PC-3 (cell line): ENCODE results near the gene FLYWCH1. TPM values are rescaled to one million over a fixed set of nuclear protein-coding genes. Genes with fewer than 3 reads are reported as not detected.

Source experiments
- ATAC-seq: fragments of 200-7000 bp; cut with Tn5 transposase; 2 replicates; pipeline ENCODE4 v1.9.1; 2020; ENCODE audit warnings: mild to moderate bottlenecking, moderate library complexity
- BruUV-seq: library from RNA; stranded (reverse); fragments of 400-500 nt; replicated peaks from 2 replicates; lab custom pipeline; 2021; lab: Mats Ljungman, UMichigan
- CTCF ChIA-PET: fragments of 300-600 bp; sonication (Branson Sonifier 250); formaldehyde crosslinking; loops from one replicate; lab custom pipeline; 2022; ENCODE audit warnings: antibody characterized with exemption; lab: Charles Lee
- POLR2A ChIA-PET: fragments of 300-600 bp; sonication (Branson Sonifier 250); formaldehyde crosslinking; loops from one replicate; lab custom pipeline; 2022; ENCODE audit warnings: antibody characterized with exemption; ENCODE audit not compliant: unreplicated experiment; lab: Charles Lee
- DNase-seq: peaks from one replicate; pipeline ENCODE4 v3.0.0-alpha.2; 2015
- H2AFZ ChIP-seq: fragments of 300-600 bp; sonication (generic); 2 replicates; pipeline ENCODE4 v1.6.0; 2016; ENCODE audit warnings: antibody characterized with exemption, low read length
- H3F3A ChIP-seq: fragments of 300-600 bp; sonication (generic); one replicate; pipeline ENCODE4 v1.6.0; 2017; ENCODE audit warnings: antibody characterized with exemption, low read length, control low read depth, mild to moderate bottlenecking; ENCODE audit not compliant: unreplicated experiment
- H3K27ac ChIP-seq: fragments of 300-600 bp; sonication (generic); 2 replicates; pipeline ENCODE4 v1.5.1; 2016; ENCODE audit warnings: mild to moderate bottlenecking, low read length
- H3K27me3 ChIP-seq: fragments of 300-600 bp; sonication (generic); 2 replicates; pipeline ENCODE4 v1.6.1; 2016; ENCODE audit warnings: low read length, mixed read lengths
- H3K36me3 ChIP-seq: fragments of 300-600 bp; sonication (generic); 2 replicates; pipeline ENCODE4 v1.6.1; 2016; ENCODE audit warnings: low read depth, mixed run types, low read length, mixed read lengths
- H3K4me1 ChIP-seq: fragments of 300-600 bp; sonication (generic); 2 replicates; pipeline ENCODE4 v1.5.1; 2016; ENCODE audit warnings: low read length; ENCODE audit not compliant: insufficient read depth
- H3K4me2 ChIP-seq: fragments of 300-600 bp; sonication (generic); 2 replicates; pipeline ENCODE4 v1.6.0; 2016; ENCODE audit warnings: low read length
- H3K4me3 ChIP-seq: fragments of 300-600 bp; sonication (generic); 2 replicates; pipeline ENCODE4 v1.5.1; 2016; ENCODE audit warnings: mild to moderate bottlenecking, low read length, mixed read lengths
- H3K79me2 ChIP-seq: fragments of 300-600 bp; sonication (generic); 2 replicates; pipeline ENCODE4 v1.6.1; 2017; ENCODE audit warnings: low read length, mixed read lengths
- H3K9ac ChIP-seq: fragments of 300-600 bp; sonication (generic); 2 replicates; pipeline ENCODE4 v1.6.0; 2016; ENCODE audit warnings: mild to moderate bottlenecking, low read length
- H3K9me2 ChIP-seq: fragments of 300-600 bp; sonication (generic); replicated peaks from 2 replicates; pipeline ENCODE4 v1.6.1; 2016; ENCODE audit warnings: mixed run types, low read length, mixed read lengths
- H3K9me3 ChIP-seq: fragments of 300-600 bp; sonication (generic); 2 replicates; pipeline ENCODE4 v1.6.1; 2016; ENCODE audit warnings: low read length, mixed read lengths
- H4K20me1 ChIP-seq: fragments of 300-600 bp; sonication (generic); 2 replicates; pipeline ENCODE4 v1.6.1; 2016; ENCODE audit warnings: low read length, mixed read lengths
- EZH2 ChIP-seq: fragments of 300-600 bp; sonication (generic); IDR thresholded peaks from one replicate; pipeline ENCODE4 v1.6.1; 2017; ENCODE audit warnings: antibody characterized with exemption, mild to moderate bottlenecking, low read length; ENCODE audit not compliant: unreplicated experiment
- EZH2phosphoT487 ChIP-seq: fragments of 300-600 bp; sonication (generic); IDR thresholded peaks from 2 replicates; pipeline ENCODE4 v1.6.1; 2018; ENCODE audit warnings: mild to moderate bottlenecking, antibody characterized with exemption, low read length, borderline replicate concordance
- intact Hi-C: fragments of 100-400 bp; cut with micrococcal nuclease; formaldehyde crosslinking; loops from 2 replicates; pipeline ENCODE4 v1.9.0; 2023
- total RNA-seq: library from RNA; depleted of rRNA; stranded (reverse); fragments of >200 nt; gene quantifications from 2 replicates; pipeline ENCODE4 v1.2.3, GENCODE V29; 2014
- TF ChIP-seq, protein P1 (sequence below): fragments of 300-600 bp; sonication (generic); conservative IDR thresholded peaks from 2 replicates; pipeline ENCODE4 v1.5.1; 2017; ENCODE audit warnings: antibody characterized with exemption, low read depth, mild to moderate bottlenecking, low read length

Gene FLYWCH1
- total RNA-seq, 1 experiment from 2014 or later, result 41.4 TPM

- Histone ChIP-seq H3K79me2 (peaks cover 10% of the 10 kb centered on the region; the same call in 1 of the 2 replicates), H3F3A (no peaks in the 10 kb centered on the region), H3K27ac (peak within 1 kb of the TSS; percentile 43), H2AFZ (peak within 1 kb of the TSS; percentile 50), H3K9me3 (no peaks in the 10 kb centered on the region), H3K4me2 (peak within 1 kb of the TSS; percentile 94), H3K9ac (peak within 1 kb of the TSS; percentile 87), H3K4me1 (peaks cover 22% of the 10 kb centered on the region; the same call in 1 of the 2 replicates), H3K9me2 (no peaks in the 10 kb centered on the region), H3K4me3 (peak within 1 kb of the TSS; percentile 85), H3K36me3 (no peaks in the 10 kb centered on the region), H3K27me3 (no peaks in the 10 kb centered on the region), H4K20me1 (peaks cover 12% of the 10 kb centered on the region)
- no TSS peak for BruUV-seq
- ChIA-PET POLR2A (no interaction called here), CTCF (interaction anchor here (0.6 kb wide), 1 partner anchor 59 kb away, joined by 3 read pairs; no protein-coding TSS in a partner anchor)
- DNase-seq (peak; percentile 92), ATAC-seq (peak; percentile 72)
- intact Hi-C loops, result loop anchor here (10.0 kb wide), 1 partner anchor 64 kb away; no protein-coding TSS in a partner anchor
- TF ChIP-seq, protein P1, sequence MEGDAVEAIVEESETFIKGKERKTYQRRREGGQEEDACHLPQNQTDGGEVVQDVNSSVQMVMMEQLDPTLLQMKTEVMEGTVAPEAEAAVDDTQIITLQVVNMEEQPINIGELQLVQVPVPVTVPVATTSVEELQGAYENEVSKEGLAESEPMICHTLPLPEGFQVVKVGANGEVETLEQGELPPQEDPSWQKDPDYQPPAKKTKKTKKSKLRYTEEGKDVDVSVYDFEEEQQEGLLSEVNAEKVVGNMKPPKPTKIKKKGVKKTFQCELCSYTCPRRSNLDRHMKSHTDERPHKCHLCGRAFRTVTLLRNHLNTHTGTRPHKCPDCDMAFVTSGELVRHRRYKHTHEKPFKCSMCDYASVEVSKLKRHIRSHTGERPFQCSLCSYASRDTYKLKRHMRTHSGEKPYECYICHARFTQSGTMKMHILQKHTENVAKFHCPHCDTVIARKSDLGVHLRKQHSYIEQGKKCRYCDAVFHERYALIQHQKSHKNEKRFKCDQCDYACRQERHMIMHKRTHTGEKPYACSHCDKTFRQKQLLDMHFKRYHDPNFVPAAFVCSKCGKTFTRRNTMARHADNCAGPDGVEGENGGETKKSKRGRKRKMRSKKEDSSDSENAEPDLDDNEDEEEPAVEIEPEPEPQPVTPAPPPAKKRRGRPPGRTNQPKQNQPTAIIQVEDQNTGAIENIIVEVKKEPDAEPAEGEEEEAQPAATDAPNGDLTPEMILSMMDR, result no peak
- TF ChIP-seq EZH2 (no peak), EZH2phosphoT487 (no peak)
These were observed 57.2 kb downstream of the FLYWCH1 start, which contains the start of gene PAQR4 for GRCh38 chr16:2968738-2969544. Gene PAQR4 (plus strand): TSS chr16:2969348. CDS start chr16:2969675, 327 bp downstream.

DNA sequence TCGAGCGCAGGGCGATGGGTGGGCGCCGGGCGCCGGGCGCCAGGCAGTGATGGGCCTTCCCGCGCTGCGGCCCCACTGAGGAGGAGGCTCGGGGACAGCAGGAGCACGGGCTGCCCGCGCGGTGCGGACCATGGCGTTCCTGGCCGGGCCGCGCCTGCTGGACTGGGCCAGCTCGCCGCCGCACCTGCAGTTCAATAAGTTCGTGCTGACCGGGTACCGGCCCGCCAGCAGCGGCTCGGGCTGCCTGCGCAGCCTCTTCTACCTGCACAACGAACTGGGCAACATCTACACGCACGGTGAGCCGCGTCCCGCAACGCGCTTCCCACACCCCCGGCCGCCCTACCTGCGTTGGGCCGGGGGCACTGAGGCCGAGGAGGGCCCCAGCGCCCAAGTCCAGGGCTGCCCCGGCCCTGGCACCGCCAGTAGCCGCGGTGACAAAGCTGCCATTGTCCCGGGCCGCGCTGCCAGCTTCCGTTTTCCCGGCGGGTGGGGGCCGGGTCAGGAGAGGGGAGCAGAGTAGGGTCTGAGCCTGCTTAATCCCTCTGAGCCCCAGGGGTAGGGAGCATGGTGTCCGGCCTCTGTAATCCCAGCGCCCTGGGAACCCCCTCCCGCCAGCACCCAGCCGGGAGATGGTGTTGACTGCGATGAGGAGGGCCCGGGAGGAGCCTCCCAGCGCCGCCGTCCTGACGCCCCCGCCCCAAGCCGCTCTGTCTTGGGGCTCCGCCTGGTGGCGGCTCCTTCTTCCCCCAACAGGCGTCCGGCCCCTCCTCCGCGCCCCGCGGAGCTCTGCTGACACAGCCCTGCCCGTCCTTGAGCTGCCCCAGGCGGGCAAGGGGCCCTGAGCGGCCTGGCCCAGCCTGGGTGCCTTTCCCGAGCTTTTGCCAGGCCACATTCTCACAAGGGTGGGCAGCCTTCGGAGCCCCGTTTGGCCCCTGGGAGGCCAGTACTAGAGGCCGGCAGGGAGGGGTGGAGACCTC lies 58.1 kb downstream of the FLYWCH1 start:
- Histone ChIP-seq H2AFZ (peak overlapping the region; percentile 48; the same call in 1 of the 2 replicates), H4K20me1 (peaks cover 12% of the 10 kb centered on the region), H3K9me2 (no peaks in the 10 kb centered on the region), H3K79me2 (peaks cover 10% of the 10 kb centered on the region; the same call in 1 of the 2 replicates), H3K4me1 (peaks cover 16% of the 10 kb centered on the region; the same call in 1 of the 2 replicates), H3K9ac (peak overlapping the region; percentile 87), H3K4me2 (peak overlapping the region; percentile 94), H3K36me3 (no peaks in the 10 kb centered on the region), H3F3A (no peaks in the 10 kb centered on the region), H3K27ac (peak overlapping the region; percentile 43), H3K9me3 (no peaks in the 10 kb centered on the region), H3K4me3 (peak overlapping the region; percentile 85), H3K27me3 (no peaks in the 10 kb centered on the region)
- peak; percentile 43 for ATAC-seq
- ChIA-PET POLR2A (no interaction called here), CTCF (interaction anchor here (0.6 kb wide), 1 partner anchor 58 kb away, joined by 3 read pairs; no protein-coding TSS in a partner anchor)
- no TSS peak for BruUV-seq
- intact Hi-C loops, result loop anchor here (10.0 kb wide), 1 partner anchor 65 kb away; no protein-coding TSS in a partner anchor
- TF ChIP-seq, protein P1, result peak; percentile 52
- TF ChIP-seq EZH2, result no peak
- DNase-seq, result peak; percentile 66
